GM23248 (cell line): ENCODE results near the gene B4GALT5.

Experiments
- EZH2 ChIP-seq: fragments of 200-600 bp; sonication (generic); IDR thresholded peaks from 2 replicates; pipeline ENCODE4 v1.6.1; 2018; ENCODE audit warnings: antibody characterized with exemption, mild to moderate bottlenecking; ENCODE audit not compliant: insufficient read depth, poor library complexity, severe bottlenecking
- EZH2phosphoT487 ChIP-seq: fragments of 200-600 bp; sonication (generic); IDR thresholded peaks from 2 replicates; pipeline ENCODE4 v1.6.1; 2018; ENCODE audit warnings: antibody characterized with exemption, moderate library complexity, mild to moderate bottlenecking, low read depth; ENCODE audit not compliant: insufficient read depth

DNA sequence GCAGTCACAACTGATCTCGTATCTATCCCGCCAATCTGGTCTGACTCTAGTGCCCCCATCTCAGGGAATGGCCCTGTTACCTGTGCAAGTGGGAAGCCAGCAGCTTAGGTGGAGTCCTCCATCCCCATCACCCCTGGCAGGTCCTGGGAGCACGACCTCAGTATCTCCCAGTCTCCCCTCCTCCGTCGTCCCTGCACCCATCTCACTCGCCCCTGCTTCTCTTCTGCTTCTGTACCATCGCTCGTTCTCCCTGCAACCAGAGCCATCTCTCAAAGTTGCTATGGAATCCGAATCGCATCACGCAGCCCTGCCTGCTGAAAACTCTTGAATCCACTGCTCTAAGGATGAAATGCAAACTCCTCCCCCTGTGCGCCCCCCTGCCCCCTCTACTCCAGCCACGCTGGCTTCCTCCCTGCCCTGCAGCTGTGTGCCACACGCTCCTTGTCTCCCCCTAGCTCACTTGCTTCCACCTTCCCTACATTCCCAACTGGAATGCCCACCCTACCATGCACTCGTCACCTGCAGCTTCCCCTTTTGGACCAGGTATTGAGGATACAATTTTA lies 81.7 kb downstream of the B4GALT5 start:
- no peak for TF ChIP-seq EZH2
- TF ChIP-seq EZH2phosphoT487, result no peak
